ENCODE data around the gene SERPINA12.

The SERPINA12 gene

DNA sequence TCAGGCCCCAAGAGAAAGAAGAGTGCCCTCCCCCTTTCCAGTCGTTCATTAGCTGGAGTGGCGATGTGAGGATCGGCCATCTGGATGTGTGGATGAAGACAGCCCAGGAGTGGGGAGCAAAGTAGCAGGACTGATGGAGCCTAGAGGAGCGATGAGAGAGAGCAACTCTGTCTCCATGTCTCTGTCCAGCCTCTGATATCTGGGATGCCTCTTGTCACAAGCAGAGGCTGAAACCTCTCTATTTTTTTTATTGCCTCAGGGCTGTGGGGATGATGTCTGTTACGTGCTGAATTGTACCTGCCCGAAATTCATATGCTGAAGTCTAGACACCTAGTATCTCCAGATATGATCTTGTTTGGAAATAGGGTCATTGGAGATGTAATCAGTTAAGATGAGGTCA is 59.3 kb downstream of the SERPINA12 start:
- TF ChIP-seq CTCF (IDR thresholded peaks at IDR 0.05; ENCODE audit: low read length): no peak
- no peak for TF ChIP-seq EZH2 (IDR thresholded peaks at IDR 0.05; ENCODE audit: borderline replicate concordance, low read length)

DNA sequence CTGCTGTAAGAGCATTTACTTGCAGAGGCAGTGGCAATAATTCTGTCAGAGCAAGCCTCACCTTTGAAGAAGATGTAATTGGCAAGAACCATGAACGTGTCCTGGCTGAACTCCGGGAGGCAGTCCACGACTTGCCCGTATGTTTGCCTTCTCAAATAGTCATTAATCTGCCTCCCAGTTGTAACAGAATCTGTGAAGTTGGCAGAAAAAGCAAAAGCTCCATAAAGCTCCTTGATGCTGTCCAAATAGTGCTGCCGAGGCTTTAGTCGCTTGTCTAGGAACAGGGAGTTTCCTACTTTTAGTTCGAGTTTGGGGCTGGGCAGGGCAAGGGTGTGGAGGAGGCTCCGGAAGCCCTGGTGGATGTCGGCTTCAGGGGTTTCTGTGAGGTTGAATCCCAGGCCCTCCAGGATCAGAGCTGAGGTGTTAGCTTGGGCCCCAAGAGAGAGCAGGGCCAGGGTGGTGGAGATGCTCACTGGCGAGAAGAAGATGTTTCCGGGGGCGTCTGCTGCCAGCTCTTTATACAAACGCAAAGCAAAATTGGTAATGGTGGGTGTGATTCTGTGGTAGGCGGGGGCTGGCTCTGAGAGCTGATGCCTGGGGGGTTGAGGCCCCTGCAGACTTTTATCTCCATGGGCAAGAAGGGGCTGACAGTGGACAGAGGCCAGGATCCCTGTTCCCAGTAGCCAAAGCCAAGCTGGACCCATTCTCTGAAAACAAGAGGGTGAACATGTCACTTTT is 61.0 kb downstream of the SERPINA12 start:
- Histone ChIP-seq H3K36me3 (ENCODE audit: insufficient read depth, low read length) (no peaks in the 10 kb centered on the region), H3K9me3 (ENCODE audit: low read length) (no peaks in the 10 kb centered on the region), H3K4me3 (ENCODE audit: low read depth, low read length, poor library complexity, severe bottlenecking) (no peak overlapping the region), H3K27me3 (ENCODE audit: insufficient read depth, low read length) (0 out of 2 replicates have a peak, but pooled peaks cover 12% of the 10 kb centered on the region), H4K20me1 (ENCODE audit: insufficient read depth, low read length) (no peaks in the 10 kb centered on the region), H3K4me1 (ENCODE audit: insufficient read depth, low read length, severe bottlenecking) (no peaks in the 10 kb centered on the region), H3K27ac (ENCODE audit: low read depth, low read length, poor library complexity, severe bottlenecking) (no peak overlapping the region), H3K79me2 (ENCODE audit: insufficient read depth, low read length) (no peaks in the 10 kb centered on the region), H3F3A (ENCODE audit: insufficient read depth, low read length) (no peaks in the 10 kb centered on the region), H2AFZ (ENCODE audit: low read length) (no peak overlapping the region), H3K9me2 (ENCODE audit: low read depth, low read length) (no peaks in the 10 kb centered on the region), H3K4me2 (ENCODE audit: low read length) (no peak overlapping the region), H3K9ac (ENCODE audit: low read length) (no peak overlapping the region)
- TF ChIP-seq CTCF (IDR thresholded peaks at IDR 0.05; ENCODE audit: low read length): no peak
- TF ChIP-seq EZH2 (IDR thresholded peaks at IDR 0.05; ENCODE audit: borderline replicate concordance, low read length): no peak

More for the DNA sequence above, 59.3 kb downstream of the SERPINA12 start:
- no peaks in the 10 kb centered on the region for H3K36me3 ChIP-seq (ENCODE audit: insufficient read depth, low read length)
- no peak overlapping the region for H3K9ac ChIP-seq (ENCODE audit: low read length)
- H3K79me2 ChIP-seq (ENCODE audit: insufficient read depth, low read length): no peaks in the 10 kb centered on the region
- no peaks in the 10 kb centered on the region for H3K9me3 ChIP-seq (ENCODE audit: low read length)
- no peaks in the 10 kb centered on the region for H4K20me1 ChIP-seq (ENCODE audit: insufficient read depth, low read length)
- no peak overlapping the region for H3K27ac ChIP-seq (ENCODE audit: low read depth, low read length, poor library complexity, severe bottlenecking)
- H3F3A ChIP-seq (ENCODE audit: insufficient read depth, low read length): no peaks in the 10 kb centered on the region
- H3K4me3 ChIP-seq (ENCODE audit: low read depth, low read length, poor library complexity, severe bottlenecking): no peak overlapping the region
- H3K9me2 ChIP-seq (ENCODE audit: low read depth, low read length): no peaks in the 10 kb centered on the region
- 0 out of 2 replicates have a peak, but pooled peaks cover 12% of the 10 kb centered on the region for H3K27me3 ChIP-seq (ENCODE audit: insufficient read depth, low read length)
- H3K4me2 ChIP-seq (ENCODE audit: low read length): no peak overlapping the region
- H2AFZ ChIP-seq (ENCODE audit: low read length): no peak overlapping the region
- no peaks in the 10 kb centered on the region for H3K4me1 ChIP-seq (ENCODE audit: insufficient read depth, low read length, severe bottlenecking)

GRCh38 chr14:94447206-94447605 is 62.1 kb downstream of the SERPINA12 start:
- Histone ChIP-seq H3K4me2 (ENCODE audit: low read length) (no peak overlapping the region), H3K9me3 (ENCODE audit: low read length) (no peaks in the 10 kb centered on the region), H3K9ac (ENCODE audit: low read length) (no peak overlapping the region), H3K36me3 (ENCODE audit: insufficient read depth, low read length) (no peaks in the 10 kb centered on the region), H3K27me3 (ENCODE audit: insufficient read depth, low read length) (0 out of 2 replicates have a peak, but pooled peaks cover 12% of the 10 kb centered on the region), H3K79me2 (ENCODE audit: insufficient read depth, low read length) (no peaks in the 10 kb centered on the region), H2AFZ (ENCODE audit: low read length) (no peak overlapping the region), H3F3A (ENCODE audit: insufficient read depth, low read length) (no peaks in the 10 kb centered on the region), H3K9me2 (ENCODE audit: low read depth, low read length) (no peaks in the 10 kb centered on the region), H4K20me1 (ENCODE audit: insufficient read depth, low read length) (no peaks in the 10 kb centered on the region), H3K4me3 (ENCODE audit: low read depth, low read length, poor library complexity, severe bottlenecking) (no peak overlapping the region), H3K4me1 (ENCODE audit: insufficient read depth, low read length, severe bottlenecking) (no peaks in the 10 kb centered on the region), H3K27ac (ENCODE audit: low read depth, low read length, poor library complexity, severe bottlenecking) (no peak overlapping the region)
- TF ChIP-seq EZH2 (IDR thresholded peaks at IDR 0.05; ENCODE audit: borderline replicate concordance, low read length): no peak
- no peak for TF ChIP-seq CTCF (IDR thresholded peaks at IDR 0.05; ENCODE audit: low read length)
